Measurements from ENCODE around the gene SLC1A5.
"Not testable (repeated sequence)": the region's sequence is repeated elsewhere in the genome, so short reads cannot be mapped to it uniquely, and the experiment has no call there.

SLC1A5 gene

DNA sequence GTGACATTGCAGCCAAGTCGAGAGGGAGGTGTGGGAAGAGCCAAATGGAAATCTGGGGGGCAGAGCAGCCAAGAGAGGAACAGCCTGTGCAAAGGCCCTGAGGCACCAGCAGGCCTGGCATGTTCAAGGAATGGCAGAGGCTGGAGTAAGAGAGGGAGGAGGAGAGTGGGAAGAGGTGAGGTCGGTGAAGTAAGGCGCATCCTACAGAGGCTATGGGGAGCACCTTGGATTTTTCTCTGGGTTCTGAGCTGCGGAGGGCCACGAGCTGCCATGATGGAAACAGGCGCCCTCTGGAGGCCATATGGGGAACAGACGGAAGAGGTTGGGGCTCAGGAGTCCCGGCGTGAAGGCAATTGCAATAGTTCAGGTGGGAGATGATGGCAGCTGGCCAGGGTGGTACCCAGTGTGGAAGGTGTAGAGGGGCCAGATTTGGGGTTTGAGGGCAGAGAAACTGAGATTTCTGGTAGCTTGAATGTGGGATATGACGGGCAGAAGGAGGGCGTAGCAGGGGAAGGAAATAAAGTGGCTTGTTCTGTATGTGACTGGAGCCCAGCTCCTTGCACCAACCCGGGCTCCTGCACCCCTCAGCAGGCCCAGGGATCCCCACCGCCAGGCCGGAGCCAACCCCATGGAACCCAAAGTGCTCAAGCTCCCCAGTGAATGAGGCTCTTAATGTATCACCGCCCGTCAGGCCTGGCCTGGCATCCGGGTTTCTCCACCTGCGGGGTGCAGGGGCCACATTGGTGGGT is 21.7 kb downstream of the SLC1A5 start:
- DNase-seq = peak; percentile 66

DNA sequence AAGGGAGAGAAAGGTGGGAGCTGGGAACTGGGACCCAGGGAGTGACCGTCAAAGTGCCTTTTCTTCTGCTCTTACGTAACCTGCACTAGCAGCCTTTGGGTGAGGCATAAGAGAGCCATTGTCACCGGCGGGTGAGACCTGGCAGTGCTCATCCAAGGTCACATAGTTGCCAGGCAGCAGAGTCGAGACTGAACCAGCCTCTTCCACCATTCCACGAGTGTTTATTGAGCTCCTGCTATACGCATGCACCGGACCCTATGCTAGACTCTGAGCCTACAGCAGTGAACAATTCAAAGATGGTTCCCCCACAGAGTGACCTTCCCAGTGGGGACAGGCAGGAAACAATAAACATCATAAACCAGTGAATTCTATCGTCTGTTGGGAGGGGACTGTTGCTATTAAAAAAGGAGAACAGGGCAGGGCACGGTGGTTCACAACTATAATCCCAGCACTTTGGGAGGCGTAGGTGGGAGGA is 23.5 kb downstream of the SLC1A5 start:
- DNase-seq = no peak

DNA sequence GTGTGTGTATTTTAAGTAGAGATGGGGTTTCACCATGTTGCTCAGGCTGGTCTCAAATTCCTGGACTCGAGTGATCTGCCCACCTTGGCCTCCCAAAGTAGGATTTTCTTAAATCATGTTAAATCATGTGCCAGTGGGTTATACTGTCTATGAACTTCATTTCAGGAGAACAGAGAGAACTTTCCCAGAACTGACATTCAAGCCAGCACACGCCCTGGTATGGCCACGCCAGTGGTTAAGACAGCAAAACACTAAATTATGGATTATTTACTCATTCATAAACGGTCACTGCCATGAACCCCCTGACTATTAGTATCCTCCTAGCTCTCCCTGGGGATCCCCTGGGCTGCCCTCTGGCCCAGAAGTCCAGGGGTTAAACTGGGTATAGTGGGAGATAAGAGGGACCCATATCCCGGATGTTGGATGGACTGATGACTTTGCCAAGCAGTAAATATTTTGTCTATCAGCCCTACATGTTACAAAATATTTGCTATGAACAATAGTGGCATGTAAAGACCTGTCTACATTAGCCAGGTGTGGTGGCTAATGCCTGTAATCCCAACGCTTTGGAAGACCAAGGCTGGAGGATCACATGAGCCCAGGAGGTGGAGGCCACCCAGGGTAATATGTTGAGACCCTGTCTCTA is 26.0 kb downstream of the SLC1A5 start:
- DNase-seq = no peak

DNA sequence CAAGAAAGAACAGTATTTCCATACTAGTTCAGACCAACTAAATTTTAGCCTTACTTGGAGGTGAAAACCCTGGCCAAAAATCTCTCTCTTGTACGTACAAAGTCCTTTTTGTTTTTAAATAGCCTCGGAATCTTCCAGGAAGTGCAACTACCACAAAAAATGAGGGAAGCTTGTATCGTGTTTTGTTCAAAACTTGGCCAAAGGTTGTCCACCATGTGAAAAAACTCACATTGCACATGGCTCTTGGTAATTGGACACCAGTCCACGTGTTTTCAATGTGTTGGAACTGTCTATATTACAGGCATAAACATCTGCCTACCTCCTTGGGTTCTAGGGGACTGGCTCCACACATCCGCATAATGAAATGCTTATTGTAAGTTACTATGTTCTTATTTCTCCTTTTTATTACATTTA is 27.0 kb downstream of the SLC1A5 start:
- no peak for DNase-seq

DNA sequence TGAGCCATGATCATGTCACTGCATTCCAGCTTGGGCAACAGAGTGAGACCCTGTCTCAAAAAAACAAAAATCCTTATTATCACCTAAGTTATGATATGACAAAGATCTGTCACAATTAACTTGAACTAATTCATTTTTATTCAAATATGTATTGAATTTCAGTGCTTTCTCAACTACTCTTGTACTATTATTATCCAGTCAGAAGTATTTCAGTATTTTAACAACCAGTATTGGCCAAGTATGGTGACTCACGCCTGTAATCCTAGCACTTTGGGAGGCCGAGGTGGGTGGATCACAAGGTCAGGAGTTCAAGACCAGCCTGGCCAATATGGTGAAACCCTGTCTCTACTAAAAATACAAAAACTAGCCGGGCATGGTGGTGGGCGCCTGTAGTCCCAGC is 27.5 kb downstream of the SLC1A5 start:
- not testable (repeated sequence) for DNase-seq

DNA sequence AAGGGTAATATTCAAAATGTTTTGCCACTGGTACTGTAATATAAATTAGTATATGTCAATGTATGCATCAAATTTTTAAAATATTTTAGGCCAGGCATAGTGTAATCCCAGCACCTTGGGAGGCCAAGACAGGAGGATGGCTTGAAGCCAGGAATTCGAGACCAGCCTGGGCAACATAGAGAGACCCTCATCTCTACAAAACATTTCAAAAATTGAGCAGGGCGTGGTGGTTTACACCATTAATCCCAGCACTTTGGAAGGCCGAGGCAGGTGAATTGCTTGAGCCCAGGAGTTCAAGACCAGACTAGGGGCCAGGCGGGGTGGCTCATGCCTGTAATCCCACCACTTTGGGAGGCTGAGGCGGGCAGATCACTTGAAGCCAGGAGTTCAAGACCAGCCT is 28.0 kb downstream of the SLC1A5 start:
- DNase-seq = no peak

DNA sequence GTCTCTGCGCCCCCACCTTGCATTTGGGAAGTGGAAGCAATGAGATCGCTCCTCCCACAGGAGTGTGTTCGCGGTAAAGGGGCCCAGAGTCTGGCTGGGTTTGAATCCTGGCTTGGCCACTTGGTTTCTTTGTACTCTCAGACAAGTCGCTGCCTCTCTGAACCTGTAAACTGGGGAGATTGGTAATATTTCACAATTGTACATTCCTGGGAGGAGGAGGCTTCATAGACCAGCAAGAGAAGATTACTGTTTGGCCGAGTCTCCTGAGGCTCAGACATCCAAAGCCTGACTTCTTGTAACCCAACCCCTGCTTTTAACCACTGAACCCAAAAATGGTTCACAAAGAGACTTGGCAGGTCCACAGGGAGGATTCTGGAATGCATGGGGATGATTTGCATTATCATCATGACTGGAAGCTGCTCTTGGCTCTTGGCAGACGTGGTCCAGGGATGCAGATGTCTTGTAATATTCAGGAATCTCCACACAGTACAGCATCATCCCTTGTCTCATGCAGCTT is 28.5 kb downstream of the SLC1A5 start:
- DNase-seq = no peak

DNA sequence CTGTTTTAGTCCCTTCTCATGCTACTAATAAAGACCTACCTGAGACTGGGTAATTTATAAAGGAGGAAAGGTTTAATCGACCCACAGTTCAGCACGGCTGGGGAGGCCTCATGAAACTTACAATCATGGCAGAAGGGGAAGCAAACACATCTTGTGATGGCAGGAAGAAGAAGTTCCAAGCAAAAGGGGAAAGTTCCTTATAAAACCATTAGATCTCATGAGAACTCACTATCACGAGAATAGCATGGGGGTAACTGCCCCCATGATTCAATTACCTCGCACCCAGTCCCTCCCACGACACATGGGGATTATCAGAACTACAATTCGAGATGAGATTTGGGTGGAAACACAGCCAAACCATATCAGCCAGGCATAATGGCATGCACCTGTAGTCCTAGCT is 29.2 kb downstream of the SLC1A5 start:
- DNase-seq = no peak

DNA sequence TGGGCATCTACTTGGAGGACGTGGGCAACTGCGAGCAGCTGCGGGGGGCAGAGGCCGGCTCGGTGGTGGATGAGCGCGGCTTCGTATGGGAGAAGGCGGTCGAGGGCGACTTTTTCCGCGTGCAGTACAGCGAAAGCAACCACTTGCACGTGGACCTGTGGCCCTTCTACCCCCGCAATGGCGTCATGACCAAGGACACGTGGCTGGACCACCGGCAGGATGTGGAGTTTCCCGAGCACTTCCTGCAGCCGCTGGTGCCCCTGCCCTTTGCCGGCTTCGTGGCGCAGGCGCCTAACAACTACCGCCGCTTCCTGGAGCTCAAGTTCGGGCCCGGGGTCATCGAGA is 31.9 kb downstream of the SLC1A5 start:
- no peak for DNase-seq

DNA sequence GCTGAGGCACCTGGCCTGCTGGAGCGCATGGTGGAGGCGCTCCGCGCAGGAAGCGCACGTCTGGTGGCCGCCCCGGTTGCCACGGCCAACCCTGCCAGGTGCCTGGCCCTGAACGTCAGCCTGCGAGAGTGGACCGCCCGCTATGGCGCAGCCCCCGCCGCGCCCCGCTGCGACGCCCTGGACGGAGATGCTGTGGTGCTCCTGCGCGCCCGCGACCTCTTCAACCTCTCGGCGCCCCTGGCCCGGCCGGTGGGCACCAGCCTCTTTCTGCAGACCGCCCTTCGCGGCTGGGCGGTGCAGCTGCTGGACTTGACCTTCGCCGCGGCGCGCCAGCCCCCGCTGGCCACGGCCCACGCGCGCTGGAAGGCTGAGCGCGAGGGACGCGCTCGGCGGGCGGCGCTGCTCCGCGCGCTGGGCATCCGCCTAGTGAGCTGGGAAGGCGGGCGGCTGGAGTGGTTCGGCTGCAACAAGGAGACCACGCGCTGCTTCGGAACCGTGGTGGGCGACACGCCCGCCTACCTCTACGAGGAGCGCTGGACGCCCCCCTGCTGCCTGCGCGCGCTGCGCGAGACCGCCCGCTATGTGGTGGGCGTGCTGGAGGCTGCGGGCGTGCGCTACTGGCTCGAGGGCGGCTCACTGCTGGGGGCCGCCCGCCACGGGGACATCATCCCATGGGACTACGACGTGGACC is 32.4 kb downstream of the SLC1A5 start:
- DNase-seq = no peak

DNA sequence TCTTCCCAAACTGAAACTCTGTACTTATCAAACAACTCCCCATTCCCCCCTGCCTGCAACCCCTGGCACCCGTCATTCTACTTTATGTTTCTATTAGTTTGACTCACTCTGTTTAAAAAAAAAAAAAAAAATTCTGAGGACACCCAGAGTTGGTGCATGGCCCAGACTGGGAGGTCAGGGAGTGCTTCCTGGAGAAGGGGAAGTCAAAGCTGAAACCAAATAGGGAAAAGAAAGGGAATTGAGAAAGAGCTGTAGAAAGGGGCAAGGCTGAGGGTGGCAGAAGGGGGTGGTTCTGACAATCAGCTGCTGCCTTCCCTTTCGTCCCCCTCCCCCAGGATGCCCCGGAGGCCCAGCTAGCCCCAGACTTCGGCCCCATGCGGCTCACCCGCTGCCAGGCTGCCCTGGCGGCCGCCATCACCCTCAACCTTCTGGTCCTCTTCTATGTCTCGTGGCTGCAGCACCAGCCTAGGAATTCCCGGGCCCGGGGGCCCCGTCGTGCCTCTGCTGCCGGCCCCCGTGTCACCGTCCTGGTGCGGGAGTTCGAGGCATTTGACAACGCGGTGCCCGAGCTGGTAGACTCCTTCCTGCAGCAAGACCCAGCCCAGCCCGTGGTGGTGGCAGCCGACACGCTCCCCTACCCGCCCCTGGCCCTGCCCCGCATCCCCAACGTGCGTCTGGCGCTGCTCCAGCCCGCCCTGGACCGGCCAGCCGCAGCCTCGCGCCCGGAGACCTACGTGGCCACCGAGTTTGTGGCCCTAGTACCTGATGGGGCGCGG is 33.1 kb downstream of the SLC1A5 start:
- DNase-seq = no peak

DNA sequence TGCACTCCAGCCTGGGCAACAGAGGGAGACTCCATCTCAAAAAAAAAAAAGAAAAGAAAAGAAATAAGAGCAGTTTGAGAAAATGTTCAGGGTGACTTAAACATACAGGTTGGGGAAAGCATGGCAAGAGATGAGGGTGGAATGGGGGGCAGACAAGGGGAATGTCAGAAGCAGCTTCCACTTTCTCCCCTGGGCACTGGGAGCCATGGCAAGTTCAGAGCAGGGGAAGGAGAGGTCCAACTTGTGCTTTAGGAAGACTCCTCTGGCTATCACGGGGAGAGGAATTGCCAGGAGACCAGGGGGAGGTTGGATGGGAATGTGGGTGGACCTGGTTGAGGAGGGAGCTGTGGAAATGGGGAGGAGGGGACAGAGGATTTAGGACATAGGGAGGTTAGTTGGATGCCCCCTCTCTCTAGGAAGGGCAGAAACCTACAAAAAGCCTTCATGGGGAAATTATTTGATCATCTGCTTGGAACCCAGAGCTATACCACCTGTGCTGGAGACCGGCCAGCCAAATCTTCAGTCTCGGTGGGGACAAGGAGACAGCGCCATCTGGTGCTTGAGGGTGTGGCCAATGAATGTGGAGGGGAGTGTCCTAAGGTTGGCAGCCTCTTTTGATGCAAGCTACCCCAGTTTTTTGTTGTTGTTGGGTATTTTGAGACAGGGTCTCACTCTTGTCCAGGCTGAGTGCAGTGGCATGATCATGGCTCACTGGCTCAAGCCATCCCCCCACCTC is 34.8 kb downstream of the SLC1A5 start:
- peak; percentile 74 for DNase-seq

DNA sequence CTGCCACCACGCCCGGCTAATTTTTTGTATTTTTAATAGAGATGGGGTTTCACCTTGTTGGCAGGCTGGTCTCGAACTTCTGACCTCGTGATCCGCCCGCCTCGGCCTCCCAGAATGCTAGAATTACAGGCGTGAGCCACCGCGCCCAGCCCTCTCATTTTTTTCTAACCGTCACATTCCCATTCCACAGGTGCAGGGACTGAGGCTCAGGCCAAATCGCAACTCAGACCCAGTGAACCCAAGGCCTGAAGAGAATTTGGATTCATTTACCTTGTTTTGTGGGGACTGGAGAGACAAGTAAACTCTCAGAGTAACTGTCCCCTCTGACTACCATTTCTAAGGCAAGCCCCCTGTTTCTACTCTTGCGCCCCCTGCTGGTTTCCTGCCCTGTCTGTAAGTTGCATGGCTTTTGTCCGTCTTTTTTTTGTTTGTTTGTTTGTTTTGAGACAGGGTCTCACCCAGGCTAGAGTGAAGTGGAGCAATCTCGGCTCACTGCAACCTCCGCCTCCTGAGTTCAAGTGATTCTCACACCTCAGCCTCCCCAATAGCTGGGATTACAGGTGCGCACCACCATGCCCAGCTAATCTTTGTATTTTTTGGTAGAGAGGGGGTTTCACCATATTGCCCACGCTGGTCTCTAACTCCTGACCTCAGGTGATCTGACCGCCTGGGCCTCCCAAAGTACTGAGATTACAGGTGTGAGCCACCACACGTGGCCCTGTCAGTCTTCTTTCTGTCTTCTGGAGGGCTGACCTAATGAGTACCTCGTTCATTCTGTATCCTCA is 39.9 kb downstream of the SLC1A5 start:
- DNase-seq = peak; percentile 82

DNA sequence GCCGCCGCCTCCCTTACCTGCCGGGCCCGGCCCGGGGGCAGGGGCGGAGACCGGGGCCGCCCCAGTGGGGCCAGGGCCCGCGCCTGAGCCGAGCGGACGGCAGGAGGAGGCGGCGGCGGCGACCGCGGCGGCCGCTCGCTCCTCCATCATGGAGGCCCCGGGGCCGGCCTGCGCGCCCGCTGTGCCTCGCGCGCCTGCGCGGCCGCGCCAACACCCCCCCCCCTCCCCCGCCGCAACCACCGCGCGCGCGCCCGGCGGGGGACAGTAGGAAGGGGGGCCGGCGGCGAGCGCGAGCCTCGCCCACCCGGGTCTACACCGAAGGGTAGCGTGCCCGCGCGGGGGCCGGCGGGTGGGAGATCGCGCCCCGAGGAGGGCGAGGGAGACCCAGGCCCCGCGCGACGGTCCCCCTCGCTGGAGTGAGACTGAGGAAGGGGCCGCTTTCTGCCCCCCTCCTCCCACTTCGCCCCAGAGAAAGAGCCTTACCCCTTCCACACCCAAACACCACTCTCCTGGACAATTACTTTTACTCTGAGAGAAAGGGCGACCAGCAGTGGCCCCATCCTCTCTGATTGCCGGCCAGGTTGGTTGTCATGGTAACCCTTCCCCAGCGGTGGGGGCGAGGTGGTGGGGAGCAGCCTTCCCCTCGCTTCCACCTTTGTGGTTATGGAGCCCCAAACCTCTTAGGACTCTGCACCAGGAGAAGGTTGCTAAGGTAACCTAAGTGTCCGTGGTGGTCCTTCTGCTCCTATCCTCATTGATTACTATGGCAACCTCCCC is 41.9 kb downstream of the SLC1A5 start, which contains the start of gene STRN4:
TSS of gene STRN4 (minus strand) at position 170 of the 777 bp plus-strand sequence. CDS start at position 150, 20 bp downstream.
- DNase-seq = peak; percentile 75

DNA sequence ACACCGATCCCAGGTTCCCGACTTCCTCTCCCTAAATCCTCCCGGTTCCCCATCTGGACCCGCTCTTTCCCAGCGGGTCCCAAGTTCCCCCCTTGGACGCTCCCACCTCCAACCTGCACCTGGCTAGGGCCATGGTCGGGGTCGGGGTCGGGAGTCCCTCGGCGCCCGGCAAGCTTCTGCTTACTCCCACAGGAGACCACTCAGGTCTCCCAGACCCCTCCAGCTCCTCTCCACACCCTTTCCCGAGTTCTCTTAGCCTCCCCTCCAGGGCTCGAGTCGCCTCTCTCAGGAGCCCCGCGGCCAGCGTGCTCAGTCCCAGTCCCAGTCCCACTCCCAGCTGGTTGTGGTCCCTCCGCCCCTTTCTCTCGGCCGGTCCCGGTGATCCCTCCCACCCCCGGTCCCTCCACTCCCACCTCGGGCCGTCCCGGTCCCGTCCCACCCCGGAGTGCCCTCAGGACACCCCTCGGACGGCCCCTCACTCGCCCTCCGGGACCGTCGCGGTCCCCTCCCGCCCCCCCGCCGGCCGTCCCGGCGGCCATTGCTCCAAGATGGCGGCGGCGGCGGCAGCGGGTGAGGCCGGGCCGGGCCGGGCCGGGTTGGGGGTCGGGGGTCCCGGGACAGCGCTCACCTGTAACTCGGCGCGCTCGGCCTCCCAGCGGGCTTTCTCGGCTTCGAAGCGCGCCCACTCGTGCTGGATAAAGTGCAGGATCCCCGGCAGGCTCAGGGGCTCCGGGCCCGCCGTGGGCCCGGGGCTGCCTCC is 42.7 kb downstream of the SLC1A5 start, which contains the start of gene FKRP:
TSS of gene FKRP (plus strand) at position 537 of the 760 bp plus-strand sequence. CDS start 9,394 bp downstream, outside the sequence.
- DNase-seq = peak; percentile 47

DNA sequence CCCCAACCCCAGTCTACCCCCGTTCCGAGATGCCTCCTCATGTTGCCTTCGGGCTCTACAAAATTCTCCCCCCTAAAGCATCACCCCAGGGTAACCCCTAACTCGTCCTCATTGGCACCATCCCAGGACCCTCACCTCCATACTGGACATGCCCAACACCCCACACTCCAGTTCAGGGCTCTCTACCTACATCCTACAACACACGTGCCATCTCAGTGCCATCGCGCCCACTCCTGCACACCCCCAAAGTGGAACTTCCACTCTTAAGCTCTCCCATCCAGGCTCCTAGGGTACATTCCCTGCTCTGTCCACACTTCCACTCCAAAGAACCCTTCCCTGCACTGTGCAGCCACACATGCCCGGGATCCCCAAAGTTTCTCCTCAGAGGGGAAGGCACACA is 43.4 kb downstream of the SLC1A5 start:
- no peak for DNase-seq

DNA sequence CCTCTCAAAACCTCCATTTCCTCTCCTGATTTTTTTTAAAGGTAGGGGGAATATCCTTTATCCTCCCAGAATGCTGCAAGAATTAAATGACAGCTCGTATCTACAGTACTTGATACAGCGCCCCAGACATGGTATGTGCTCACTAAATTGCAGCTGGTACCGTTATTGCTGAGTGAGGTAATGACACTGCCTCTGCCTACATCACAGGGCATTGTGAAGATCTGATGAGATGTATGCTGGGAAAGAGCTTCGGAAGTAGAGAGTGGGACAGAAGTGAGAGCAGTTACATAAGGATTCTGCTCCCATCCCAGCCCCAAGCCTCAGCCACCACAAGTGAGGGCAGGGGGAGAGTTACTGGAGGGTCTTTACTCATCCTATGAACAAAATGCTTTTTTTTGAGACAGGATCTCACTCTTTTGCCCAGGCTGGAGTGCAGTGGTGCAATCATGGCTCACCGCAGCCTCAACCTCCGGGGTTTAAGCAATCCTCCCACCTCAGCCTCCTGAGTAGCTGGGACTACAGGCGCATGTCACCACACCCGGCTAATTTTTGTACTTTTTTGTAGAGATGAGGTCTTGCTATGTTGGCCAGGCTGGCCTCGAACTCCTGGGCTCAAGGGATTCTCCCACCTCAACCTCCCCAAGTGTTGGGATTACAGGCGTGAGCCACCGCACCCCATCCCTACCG is 44.2 kb downstream of the SLC1A5 start:
- no peak for DNase-seq

DNA sequence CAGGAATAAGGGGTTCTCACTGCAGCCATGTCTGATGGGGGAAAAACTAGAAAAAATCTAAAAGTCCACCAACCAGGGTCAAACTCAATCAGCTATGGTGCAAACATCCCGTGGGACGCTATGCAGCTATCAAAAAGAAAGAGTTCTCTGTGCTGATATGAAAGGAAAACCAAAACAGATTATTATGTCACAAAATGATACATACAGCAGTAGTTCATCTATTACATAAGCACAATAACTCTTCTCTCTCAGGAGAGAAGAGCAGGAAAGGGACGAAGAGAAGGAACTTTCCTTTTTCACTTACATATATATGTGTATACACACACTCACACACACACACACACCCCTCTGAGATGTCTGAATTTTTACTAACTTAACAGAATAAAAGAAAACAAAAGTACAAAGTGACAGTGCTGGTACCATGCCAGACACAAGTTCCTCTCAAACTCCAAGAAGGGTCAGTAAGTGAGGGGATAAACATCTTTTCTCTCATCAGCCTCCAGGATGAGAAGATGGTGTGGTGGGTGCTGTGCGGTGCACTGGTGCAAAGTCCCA is 45.4 kb downstream of the SLC1A5 start:
- DNase-seq = no peak

DNA sequence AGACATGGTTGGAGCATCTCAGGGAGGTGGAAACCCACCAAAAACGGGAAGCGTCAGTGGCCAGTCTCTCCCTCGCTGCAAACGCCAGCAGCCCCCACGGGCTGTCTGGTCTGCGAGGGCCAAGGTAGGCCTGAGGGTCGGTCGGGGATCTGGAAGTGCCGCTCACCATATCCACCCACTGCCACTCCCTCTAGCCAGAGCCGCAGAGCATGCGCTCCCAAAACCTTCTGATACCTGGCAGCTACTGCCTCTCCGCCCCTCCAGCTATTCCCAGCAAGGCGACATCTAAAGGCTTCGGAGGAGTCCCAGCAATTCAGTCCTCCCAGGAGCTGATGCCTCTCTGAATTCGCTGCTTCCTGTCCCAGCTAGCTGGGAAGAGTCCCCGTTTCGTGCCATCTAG is 46.9 kb downstream of the SLC1A5 start:
- no peak for DNase-seq

All from CD4-positive, alpha-beta T cell treated with Interleukin-6 for 4 hours (primary cell).